ENCODE results near the gene PIK3CD. TPM values are rescaled to one million over a fixed set of nuclear protein-coding genes. Genes with fewer than 3 reads are reported as not detected.

PIK3CD gene
- total and polyA plus RNA-seq, 2 experiments from 2014 or later, result 1.2 to 1.3 TPM

GRCh38 chr1:9630331-9631111 lies 21.0 kb upstream of the PIK3CD start:
- WGBS (ENCODE audit: low lambda C conversion rate, missing lambda C conversion rate), result 75% methylated on average over 8 of the region's 8 CpGs
- no peak for DNase-seq (ENCODE audit: low spot score)
- Histone ChIP-seq H3K79me2 (no peaks in the 10 kb centered on the region), H3K4me3 (no peak overlapping the region), H3K36me3 (replicated peaks; ENCODE audit: insufficient read depth, low read depth) (no peaks in the 10 kb centered on the region), H3K4me1 (ENCODE audit: insufficient read depth) (no peaks in the 10 kb centered on the region), H3K27ac (no peak overlapping the region), H3K27me3 (no peaks in the 10 kb centered on the region), H2AFZ (no peak overlapping the region), H4K20me1 (ENCODE audit: insufficient read depth, poor library complexity, severe bottlenecking) (no peaks in the 10 kb centered on the region), H3K9me2 (replicated peaks; ENCODE audit: insufficient read depth) (no peaks in the 10 kb centered on the region), H3K4me2 (no peak overlapping the region), H3K9me3 (ENCODE audit: low read depth) (no peaks in the 10 kb centered on the region)
- no peak for TF ChIP-seq EZH2 (IDR thresholded peaks at IDR 0.05; ENCODE audit: borderline replicate concordance)
- TF ChIP-seq EZH2phosphoT487 (IDR thresholded peaks at IDR 0.05; ENCODE audit: low read depth, severe bottlenecking, unreplicated experiment), result no peak
- no peak for TF ChIP-seq CTCF (IDR thresholded peaks at IDR 0.05; ENCODE audit: poor library complexity)

GRCh38 chr1:9631613-9632012 lies 19.9 kb upstream of the PIK3CD start:
- no peak overlapping the region for H2AFZ ChIP-seq
- no peaks in the 10 kb centered on the region for H3K4me1 ChIP-seq (ENCODE audit: insufficient read depth)
- H3K4me3 ChIP-seq, result no peak overlapping the region
- no peaks in the 10 kb centered on the region for H3K79me2 ChIP-seq
- TF ChIP-seq CTCF (IDR thresholded peaks at IDR 0.05; ENCODE audit: poor library complexity) (no peak), EZH2phosphoT487 (IDR thresholded peaks at IDR 0.05; ENCODE audit: low read depth, severe bottlenecking, unreplicated experiment) (no peak), EZH2 (IDR thresholded peaks at IDR 0.05; ENCODE audit: borderline replicate concordance) (no peak)
- no peaks in the 10 kb centered on the region for H3K9me2 ChIP-seq (replicated peaks; ENCODE audit: insufficient read depth)
- H4K20me1 ChIP-seq (ENCODE audit: insufficient read depth, poor library complexity, severe bottlenecking), result no peaks in the 10 kb centered on the region
- DNase-seq (ENCODE audit: low spot score), result no peak
- H3K36me3 ChIP-seq (replicated peaks; ENCODE audit: insufficient read depth, low read depth), result no peaks in the 10 kb centered on the region
- H3K4me2 ChIP-seq, result no peak overlapping the region
- WGBS (ENCODE audit: low lambda C conversion rate, missing lambda C conversion rate), result 78% methylated on average over 3 of the region's 3 CpGs
- H3K9me3 ChIP-seq (ENCODE audit: low read depth), result no peaks in the 10 kb centered on the region
- no peaks in the 10 kb centered on the region for H3K27me3 ChIP-seq
- H3K27ac ChIP-seq, result no peak overlapping the region

GRCh38 chr1:9633493-9633892 lies 18.0 kb upstream of the PIK3CD start:
- H3K27me3 ChIP-seq, result no peaks in the 10 kb centered on the region
- WGBS (ENCODE audit: low lambda C conversion rate, missing lambda C conversion rate), result 92% methylated on average over 6 of the region's 6 CpGs

More at GRCh38 chr1:9633493-9633892, 18.0 kb upstream of the PIK3CD start:
- Histone ChIP-seq H3K36me3 (replicated peaks; ENCODE audit: insufficient read depth, low read depth) (no peaks in the 10 kb centered on the region), H3K4me3 (no peak overlapping the region), H4K20me1 (ENCODE audit: insufficient read depth, poor library complexity, severe bottlenecking) (no peaks in the 10 kb centered on the region), H3K4me2 (no peak overlapping the region), H3K79me2 (no peaks in the 10 kb centered on the region), H3K9me2 (replicated peaks; ENCODE audit: insufficient read depth) (no peaks in the 10 kb centered on the region), H3K4me1 (ENCODE audit: insufficient read depth) (no peaks in the 10 kb centered on the region), H2AFZ (no peak overlapping the region), H3K27ac (no peak overlapping the region), H3K9me3 (ENCODE audit: low read depth) (no peaks in the 10 kb centered on the region)
- DNase-seq (ENCODE audit: low spot score), result no peak
- TF ChIP-seq EZH2 (IDR thresholded peaks at IDR 0.05; ENCODE audit: borderline replicate concordance) (no peak), CTCF (IDR thresholded peaks at IDR 0.05; ENCODE audit: poor library complexity) (no peak), EZH2phosphoT487 (IDR thresholded peaks at IDR 0.05; ENCODE audit: low read depth, severe bottlenecking, unreplicated experiment) (no peak)
